HAP-1 (cell line): Measurements from ENCODE around the gene NCOA3.
"Not testable (repeated sequence)": the region's sequence is repeated elsewhere in the genome, so short reads cannot be mapped to it uniquely, and the experiment has no call there.

Source experiments
- DNase-seq, 2 experiments: peaks; one replicate each; pipeline ENCODE4 v3.0.0-alpha.2; 2016 to 2020; ENCODE audit warnings: low spot score in 2 of 2
- H3K27me3 ChIP-seq: fragments of 250-450 bp; sonication (Bioruptor Pico); 2 replicates; pipeline ENCODE4 v1.5.1; 2020; ENCODE audit warnings: low read depth, mild to moderate bottlenecking, moderate library complexity
- H3K36me3 ChIP-seq: fragments of 250-450 bp; sonication (Bioruptor Pico); replicated peaks from 2 replicates; pipeline ENCODE4 v1.5.1; 2020; ENCODE audit warnings: mild to moderate bottlenecking
- H3K4me1 ChIP-seq: fragments of 250-450 bp; sonication (Bioruptor Pico); 2 replicates; pipeline ENCODE4 v1.5.1; 2020; ENCODE audit warnings: mild to moderate bottlenecking
- H3K4me3 ChIP-seq: fragments of 250-450 bp; sonication (Bioruptor Pico); 2 replicates; pipeline ENCODE4 v1.5.1; 2020; ENCODE audit warnings: mild to moderate bottlenecking, moderate library complexity
- H3K9me3 ChIP-seq: fragments of 250-450 bp; sonication (Bioruptor Pico); 2 replicates; pipeline ENCODE4 v1.5.1; 2020; ENCODE audit warnings: mild to moderate bottlenecking, moderate library complexity
- in situ Hi-C: fragments of 300-500 bp; cut with MboI; formaldehyde crosslinking; loops from 3 replicates; pipeline ENCODE4 v1.14.3; 2020; ENCODE audit warnings: low sequenced_read_pairs, inconsistent platforms, mixed read lengths

Gene NCOA3

GRCh38 chr20:47545499-47545898 lies 43.8 kb downstream of the NCOA3 start:
- in situ Hi-C loops, result no loop called here
- Histone ChIP-seq H3K27me3 (no peaks in the 10 kb centered on the region), H3K4me3 (no peak overlapping the region), H3K9me3 (no peaks in the 10 kb centered on the region), H3K36me3 (no peaks in the 10 kb centered on the region), H3K4me1 (peaks cover 10% of the 10 kb centered on the region)
- no peak for DNase-seq

DNA sequence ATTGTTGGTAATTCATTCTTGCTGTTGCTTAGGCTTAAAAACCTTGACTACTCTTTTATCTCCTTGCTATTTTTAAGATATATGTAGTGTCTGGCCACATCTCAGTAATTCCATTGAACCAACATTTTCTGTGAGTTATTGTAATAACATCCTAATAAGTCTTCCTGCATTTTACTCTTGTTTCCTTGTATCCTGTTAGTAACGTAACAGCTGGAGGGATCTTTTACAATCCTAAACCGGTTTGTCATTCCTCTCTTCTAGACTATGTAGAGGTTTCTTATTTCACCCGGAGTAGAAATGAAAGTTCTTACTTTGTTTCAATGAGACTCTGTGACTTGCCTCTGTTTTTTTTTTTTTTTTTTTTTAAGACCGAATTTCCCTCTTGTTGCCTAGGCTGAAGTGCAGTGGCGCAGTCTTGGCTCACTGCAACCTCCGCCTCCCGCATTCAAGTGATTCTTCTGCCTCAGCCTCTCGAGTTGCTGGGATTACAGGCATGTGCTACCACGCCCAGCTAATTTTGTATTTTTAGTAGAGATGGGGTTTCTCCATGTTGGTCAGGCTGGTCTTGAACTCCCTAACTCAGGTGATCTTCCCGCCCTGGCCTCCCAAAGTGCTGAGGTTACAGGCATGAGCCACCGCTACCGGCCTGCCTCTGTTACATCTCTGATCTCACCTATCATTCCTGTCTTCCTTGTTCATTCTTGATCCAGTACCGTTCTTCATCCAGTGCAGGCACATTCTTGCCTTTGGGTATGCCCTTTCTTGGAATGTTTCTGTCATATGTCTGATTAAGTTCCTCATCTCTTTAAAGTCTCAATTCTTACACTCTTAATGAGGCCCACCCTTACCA lies 44.7 kb downstream of the NCOA3 start:
- Histone ChIP-seq H3K4me3 (no peak overlapping the region), H3K27me3 (no peaks in the 10 kb centered on the region), H3K4me1 (peaks cover 10% of the 10 kb centered on the region), H3K9me3 (no peaks in the 10 kb centered on the region), H3K36me3 (no peaks in the 10 kb centered on the region)
- in situ Hi-C loops, result no loop called here
- DNase-seq, result no peak

DNA sequence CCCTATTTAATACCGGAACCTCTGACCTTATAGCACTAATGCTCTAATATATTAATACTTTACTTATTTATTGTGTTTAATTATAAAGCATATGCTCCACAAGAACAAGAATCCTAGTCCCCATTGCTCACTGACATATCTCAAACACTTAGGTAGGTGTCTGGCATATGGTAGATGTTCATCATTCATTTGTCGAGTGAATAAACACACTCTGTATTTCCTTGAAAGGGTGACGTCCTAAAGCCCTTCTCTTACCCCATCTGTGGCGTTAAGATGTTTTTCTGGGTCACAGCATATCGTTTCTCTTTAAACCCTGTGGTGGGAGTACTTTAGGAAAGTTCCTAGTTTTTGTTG lies 45.3 kb downstream of the NCOA3 start:
- Histone ChIP-seq H3K27me3 (no peaks in the 10 kb centered on the region), H3K9me3 (no peaks in the 10 kb centered on the region), H3K36me3 (no peaks in the 10 kb centered on the region), H3K4me3 (no peak overlapping the region), H3K4me1 (peaks cover 10% of the 10 kb centered on the region)
- no peak for DNase-seq
- in situ Hi-C loops, result no loop called here

- in situ Hi-C loops, result no loop called here
- no peaks in the 10 kb centered on the region for H3K27me3 ChIP-seq
- H3K4me3 ChIP-seq, result no peak overlapping the region
- H3K9me3 ChIP-seq, result no peaks in the 10 kb centered on the region
- no peak for DNase-seq
- peaks cover 10% of the 10 kb centered on the region for H3K4me1 ChIP-seq
- no peaks in the 10 kb centered on the region for H3K36me3 ChIP-seq
Observed at GRCh38 chr20:47549671-47550070, 48.0 kb downstream of the NCOA3 start.

DNA sequence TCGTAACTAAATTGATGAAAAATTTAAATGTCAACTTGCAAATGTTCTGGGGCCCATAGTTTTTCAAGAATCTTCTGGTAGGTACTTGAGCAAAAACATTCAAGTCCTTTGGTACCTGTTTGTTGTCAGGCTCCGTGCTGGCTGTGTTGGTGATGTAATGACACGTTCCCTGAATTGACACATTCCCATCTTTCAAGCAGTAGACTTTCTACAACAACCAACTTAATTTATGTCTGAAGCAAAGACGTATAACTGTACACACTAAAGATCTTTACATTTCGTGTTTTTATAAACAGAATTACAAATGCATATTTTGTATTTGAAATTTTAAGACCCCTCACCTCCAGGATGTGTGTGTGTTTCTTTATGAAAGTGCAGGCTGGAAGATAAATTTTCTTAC lies 49.5 kb downstream of the NCOA3 start:
- in situ Hi-C loops, result no loop called here
- H3K27me3 ChIP-seq, result no peaks in the 10 kb centered on the region

DNA sequence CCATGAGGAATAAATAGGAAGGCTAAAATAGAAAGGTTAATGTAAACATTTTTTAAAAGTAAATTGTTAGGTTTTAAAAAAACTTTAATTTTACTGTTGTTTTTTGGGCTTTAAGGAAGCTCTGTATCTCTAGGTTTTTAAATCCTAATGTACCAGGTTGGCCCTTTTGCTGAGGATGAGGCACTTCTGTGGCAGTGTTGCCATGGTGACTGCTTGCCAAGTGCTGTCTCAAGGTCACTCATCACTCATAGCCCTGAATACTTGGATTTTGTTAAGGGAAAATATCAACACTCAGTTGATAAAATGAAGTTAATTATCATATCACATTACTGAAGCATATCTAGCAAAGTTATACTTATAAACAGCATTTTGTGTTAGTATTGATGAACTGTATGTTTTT lies 50.2 kb downstream of the NCOA3 start:
- no peaks in the 10 kb centered on the region for H3K27me3 ChIP-seq
- H3K4me3 ChIP-seq, result no peak overlapping the region
- no peak for DNase-seq
- H3K9me3 ChIP-seq, result no peaks in the 10 kb centered on the region
- H3K36me3 ChIP-seq, result no peaks in the 10 kb centered on the region
- in situ Hi-C loops, result no loop called here
- peaks cover 17% of the 10 kb centered on the region for H3K4me1 ChIP-seq

More for the DNA sequence above, 49.5 kb downstream of the NCOA3 start:
- Histone ChIP-seq H3K4me1 (peaks cover 14% of the 10 kb centered on the region), H3K9me3 (no peaks in the 10 kb centered on the region), H3K36me3 (no peaks in the 10 kb centered on the region), H3K4me3 (no peak overlapping the region)
- DNase-seq, result no peak

DNA sequence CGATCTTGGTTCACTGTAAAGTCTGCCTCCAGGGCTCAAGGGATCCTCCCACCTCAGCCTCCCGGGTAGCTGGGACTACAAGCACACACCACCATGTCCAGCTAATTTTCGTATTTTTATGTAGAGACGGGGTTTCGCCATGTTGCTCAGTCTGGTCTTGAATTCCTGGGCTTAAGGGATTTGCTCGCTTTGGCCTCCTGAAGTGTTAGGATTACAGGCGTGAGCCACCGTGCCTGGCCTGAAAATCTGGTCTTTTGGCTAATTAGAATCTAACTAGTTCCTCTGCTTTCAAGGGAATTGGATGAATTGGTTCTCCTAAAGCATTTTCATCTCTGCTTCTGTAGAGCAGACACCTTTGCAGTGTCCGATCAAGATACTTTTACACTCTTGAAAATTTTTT lies 51.3 kb downstream of the NCOA3 start:
- no peak for DNase-seq
- peaks cover 26% of the 10 kb centered on the region for H3K4me1 ChIP-seq
- H3K4me3 ChIP-seq, result no peak overlapping the region
- H3K9me3 ChIP-seq, result no peaks in the 10 kb centered on the region
- H3K27me3 ChIP-seq, result no peaks in the 10 kb centered on the region
- H3K36me3 ChIP-seq, result no peaks in the 10 kb centered on the region
- in situ Hi-C loops, result no loop called here

GRCh38 chr20:47553594-47554235 lies 52.0 kb downstream of the NCOA3 start:
- DNase-seq, H3K27me3 ChIP-seq, H3K36me3 ChIP-seq, in situ Hi-C loops, H3K9me3 ChIP-seq, H3K4me3 ChIP-seq: not testable (repeated sequence)
- peaks cover 26% of the 10 kb centered on the region for H3K4me1 ChIP-seq

DNA sequence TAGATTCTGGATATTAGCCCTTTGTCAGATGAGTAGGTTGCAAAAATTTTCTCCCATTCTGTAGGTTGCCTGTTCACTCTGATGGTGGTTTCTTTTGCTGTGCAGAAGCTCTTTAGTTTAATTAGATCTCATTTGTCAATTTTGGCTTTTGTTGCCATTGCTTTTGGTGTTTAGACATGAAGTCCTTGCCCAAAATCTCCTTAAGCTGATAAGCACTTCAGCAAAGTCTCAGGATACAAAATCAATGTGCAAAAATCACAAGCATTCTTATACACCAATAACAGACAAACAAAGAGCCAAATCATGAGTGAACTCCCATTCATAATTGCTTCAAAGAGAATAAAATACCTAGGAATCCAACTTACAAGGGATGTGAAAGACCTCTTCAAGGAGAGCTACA lies 52.6 kb downstream of the NCOA3 start:
- DNase-seq, H3K27me3 ChIP-seq, in situ Hi-C loops, H3K4me3 ChIP-seq, H3K36me3 ChIP-seq, H3K9me3 ChIP-seq: not testable (repeated sequence)
- peaks cover 31% of the 10 kb centered on the region for H3K4me1 ChIP-seq

DNA sequence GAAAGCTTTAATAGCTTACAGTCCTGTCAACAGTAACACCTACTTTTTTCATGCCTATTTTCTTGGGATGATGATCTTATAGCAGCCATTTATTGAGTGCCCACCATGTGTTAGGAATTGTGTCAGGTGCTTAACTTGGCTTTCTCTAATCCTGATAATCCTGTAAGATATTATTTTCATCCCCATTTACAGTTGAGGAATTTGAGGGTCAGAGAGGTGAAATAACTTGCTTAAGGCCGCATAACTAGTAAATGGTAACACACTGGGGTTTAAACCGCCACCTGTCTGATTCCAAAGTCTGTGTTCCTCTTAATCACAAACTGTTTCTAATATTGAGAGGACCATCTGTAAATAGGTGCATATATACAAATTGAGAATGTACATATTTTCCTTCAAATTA lies 55.5 kb downstream of the NCOA3 start:
- Histone ChIP-seq H3K36me3 (no peaks in the 10 kb centered on the region), H3K4me3 (no peak overlapping the region), H3K9me3 (no peaks in the 10 kb centered on the region), H3K27me3 (no peaks in the 10 kb centered on the region), H3K4me1 (peaks cover 25% of the 10 kb centered on the region)
- in situ Hi-C loops, result no loop called here
- DNase-seq, result no peak

DNA sequence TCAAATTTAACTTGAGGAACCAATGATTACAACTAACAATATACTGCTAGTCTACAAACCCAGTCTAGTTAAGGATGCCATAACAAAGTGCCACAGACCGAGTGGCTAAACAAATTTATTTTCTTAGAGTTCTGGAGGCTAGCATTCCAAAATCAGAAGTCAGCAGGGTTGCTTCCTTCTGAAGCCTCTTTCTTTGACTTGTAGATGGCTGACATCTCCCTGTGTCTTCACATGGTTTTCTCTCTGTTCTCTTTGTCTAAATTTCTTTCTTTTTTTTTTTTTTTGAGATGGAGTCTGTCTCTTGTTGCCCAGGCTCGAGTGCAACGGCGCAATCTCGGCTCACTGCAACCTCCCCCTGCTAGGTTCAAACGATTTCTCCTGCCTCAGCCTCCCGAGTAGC lies 56.1 kb downstream of the NCOA3 start:
- no peaks in the 10 kb centered on the region for H3K27me3 ChIP-seq
- no peaks in the 10 kb centered on the region for H3K36me3 ChIP-seq
- in situ Hi-C loops, result no loop called here
- H3K4me3 ChIP-seq, result no peak overlapping the region
- H3K9me3 ChIP-seq, result no peaks in the 10 kb centered on the region
- H3K4me1 ChIP-seq, result peaks cover 25% of the 10 kb centered on the region
- no peak for DNase-seq

DNA sequence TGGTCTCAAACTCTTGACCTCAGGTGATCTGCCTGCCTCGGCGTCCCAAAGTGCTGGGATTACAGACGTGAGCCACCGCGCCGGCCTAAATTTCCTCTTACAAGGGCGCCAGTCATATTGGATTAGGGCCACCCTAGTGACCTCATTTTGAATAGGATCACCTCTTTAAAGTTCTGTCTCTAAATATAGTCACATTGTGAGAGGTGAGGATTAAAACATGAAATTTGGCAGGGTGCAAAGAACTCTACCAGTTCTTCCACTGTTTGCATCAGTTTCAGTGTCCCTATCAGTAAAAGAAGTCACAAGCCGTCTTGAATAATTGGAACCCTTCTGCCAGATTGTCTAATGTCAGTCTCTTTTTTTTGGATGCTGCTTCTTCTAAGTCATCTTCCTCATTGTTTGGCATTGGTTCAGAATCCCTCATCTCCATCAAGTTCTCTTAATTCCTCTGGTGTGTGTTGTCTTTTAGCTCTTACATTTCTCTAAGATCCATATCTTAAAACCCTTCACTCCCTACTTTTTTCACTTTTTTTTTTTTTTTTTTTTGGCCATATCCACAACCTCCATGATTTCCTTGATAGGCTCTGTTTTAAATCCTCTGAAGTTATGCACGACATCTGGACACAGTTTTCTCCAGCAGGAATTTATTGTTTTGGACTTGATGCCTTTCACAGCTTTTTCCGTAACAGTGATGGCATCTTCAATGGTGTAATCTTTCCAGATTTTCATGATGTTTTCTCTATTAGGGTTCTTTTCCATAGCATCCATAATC lies 56.8 kb downstream of the NCOA3 start:
- H3K9me3 ChIP-seq, result no peaks in the 10 kb centered on the region
- H3K4me1 ChIP-seq, result peaks cover 25% of the 10 kb centered on the region
- in situ Hi-C loops, result no loop called here
- no peak overlapping the region for H3K4me3 ChIP-seq
- H3K36me3 ChIP-seq, result no peaks in the 10 kb centered on the region
- no peak for DNase-seq
- H3K27me3 ChIP-seq, result no peaks in the 10 kb centered on the region

DNA sequence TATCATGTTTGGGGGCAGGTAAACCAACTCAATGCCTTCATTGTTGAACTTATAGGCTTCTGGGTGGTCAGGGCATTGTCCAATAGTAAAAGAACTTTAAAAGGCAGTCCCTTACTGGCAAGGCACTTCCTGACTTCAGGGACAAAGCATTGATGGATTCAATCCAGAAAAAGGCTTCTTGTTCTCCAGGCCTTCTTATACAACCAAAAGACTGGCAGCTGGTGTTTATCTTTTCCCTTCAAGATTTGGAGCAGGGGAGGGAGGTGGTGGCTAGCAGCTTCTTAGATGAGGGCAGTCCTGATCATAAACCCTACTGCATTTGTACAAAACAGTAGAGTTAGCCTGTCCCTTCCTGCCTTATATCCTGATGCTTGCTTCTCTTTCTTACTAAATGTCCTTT lies 57.5 kb downstream of the NCOA3 start:
- Histone ChIP-seq H3K4me3 (no peak overlapping the region), H3K36me3 (no peaks in the 10 kb centered on the region), H3K27me3 (no peaks in the 10 kb centered on the region), H3K9me3 (no peaks in the 10 kb centered on the region), H3K4me1 (peaks cover 25% of the 10 kb centered on the region)
- in situ Hi-C loops, result no loop called here
- no peak for DNase-seq

DNA sequence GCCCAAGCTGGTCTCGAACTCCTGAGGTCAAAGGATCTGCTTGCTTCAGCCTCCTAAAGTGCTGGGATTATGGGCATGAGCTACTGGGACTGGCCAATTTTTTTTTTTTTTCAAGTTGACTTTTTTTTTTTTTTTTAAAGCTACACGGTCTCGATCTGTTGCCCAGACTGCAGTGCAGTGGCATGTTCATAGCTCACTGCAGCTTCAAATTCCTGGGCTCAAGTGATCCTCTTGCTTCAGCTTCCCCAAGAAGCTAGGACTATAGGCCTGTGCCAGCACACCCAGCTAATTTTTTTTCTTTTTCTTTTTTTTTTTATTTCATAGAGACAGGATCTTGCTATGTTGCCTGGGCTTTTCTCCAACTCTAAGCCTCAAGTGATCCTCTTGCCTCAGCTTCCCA lies 59.5 kb downstream of the NCOA3 start:
- no peak for DNase-seq
- peaks cover 17% of the 10 kb centered on the region for H3K4me1 ChIP-seq
- no peaks in the 10 kb centered on the region for H3K27me3 ChIP-seq
- H3K36me3 ChIP-seq, result no peaks in the 10 kb centered on the region
- no peak overlapping the region for H3K4me3 ChIP-seq
- in situ Hi-C loops, result no loop called here
- H3K9me3 ChIP-seq, result no peaks in the 10 kb centered on the region
